RCC 7860 (cell line): ENCODE results near the gene CDK18.

ENCODE experiments used
- DNase-seq: peaks from one replicate; pipeline ENCODE4 v3.0.0-alpha.2; 2015; ENCODE audit warnings: low spot score
- FAIRE-seq: peaks from 2 replicates; lab custom pipeline; 2012; peaks lifted over from hg19 to GRCh38; lab: Jason Lieb, UNC

The CDK18 gene

GRCh38 chr1:205521686-205522085 is 17.2 kb downstream of the CDK18 start:
- FAIRE-seq, result no peak
- no peak for DNase-seq

- FAIRE-seq (no peak), DNase-seq (no peak)
Measured at GRCh38 chr1:205522692-205523091, 18.2 kb downstream of the CDK18 start.

- DNase-seq (no peak), FAIRE-seq (no peak)
Measured at GRCh38 chr1:205523261-205523890, 18.9 kb downstream of the CDK18 start.

GRCh38 chr1:205523891-205524793 is 19.7 kb downstream of the CDK18 start:
- DNase-seq (peak; percentile 48), FAIRE-seq (no peak)

GRCh38 chr1:205524794-205525101 is 20.3 kb downstream of the CDK18 start:
- no peak for FAIRE-seq

GRCh38 chr1:205525495-205526285 is 21.2 kb downstream of the CDK18 start:
- FAIRE-seq (no peak), DNase-seq (no peak)

More at GRCh38 chr1:205524794-205525101, 20.3 kb downstream of the CDK18 start:
- no peak for DNase-seq

GRCh38 chr1:205526431-205526830 is 22.0 kb downstream of the CDK18 start:
- FAIRE-seq (no peak), DNase-seq (no peak)

- no peak for DNase-seq
- no peak for FAIRE-seq
Measured at GRCh38 chr1:205527931-205528330, 23.5 kb downstream of the CDK18 start.

- FAIRE-seq, result no peak
- no peak for DNase-seq
Measured at GRCh38 chr1:205528446-205528886, 24.0 kb downstream of the CDK18 start.

GRCh38 chr1:205528887-205529825 is 24.7 kb downstream of the CDK18 start:
- peak; percentile 11 for DNase-seq
- FAIRE-seq, result no peak

GRCh38 chr1:205530116-205530515 is 25.6 kb downstream of the CDK18 start:
- DNase-seq, result no peak
- FAIRE-seq, result no peak

- FAIRE-seq (no peak), DNase-seq (no peak)
Measured at GRCh38 chr1:205531191-205532025, 26.9 kb downstream of the CDK18 start.

GRCh38 chr1:205532026-205532898 is 27.8 kb downstream of the CDK18 start:
- DNase-seq (no peak), FAIRE-seq (no peak)

- FAIRE-seq, result no peak
- DNase-seq, result no peak
Measured at GRCh38 chr1:205532996-205533735, 28.7 kb downstream of the CDK18 start.

- no peak for FAIRE-seq
- no peak for DNase-seq
Measured at GRCh38 chr1:205533748-205534443, 29.4 kb downstream of the CDK18 start.

- FAIRE-seq (no peak), DNase-seq (no peak)
Measured at GRCh38 chr1:205534444-205534985, 30.0 kb downstream of the CDK18 start.

- DNase-seq, result no peak
- FAIRE-seq, result no peak
Measured at GRCh38 chr1:205535096-205535495, 30.6 kb downstream of the CDK18 start.
